ENCODE data around the gene SMARCA4.

The SMARCA4 gene

DNA sequence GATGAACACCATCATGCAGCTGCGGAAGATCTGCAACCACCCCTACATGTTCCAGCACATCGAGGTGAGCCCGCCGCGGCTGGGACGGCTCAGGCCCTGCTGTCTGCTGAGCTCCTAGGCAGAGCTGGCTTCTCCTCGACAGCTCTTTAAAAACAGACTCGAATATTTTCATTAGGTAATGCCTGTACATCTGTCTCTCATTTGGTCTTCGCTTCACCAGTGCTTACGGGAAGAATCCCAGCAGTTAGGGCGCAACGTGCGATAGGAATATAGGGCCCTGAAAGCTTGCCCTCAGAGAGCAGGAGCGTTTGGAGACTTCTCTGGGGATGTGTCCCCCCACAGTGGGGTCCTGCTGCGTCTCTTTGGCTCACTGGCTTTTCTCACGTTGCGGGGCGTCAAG lies 64.6 kb downstream of the SMARCA4 start (continued):
- TF ChIP-seq EGR2 (tag by site-specific recombination; IDR thresholded peaks at IDR 0.05; ENCODE audit: low read depth), result no peak
- no peak for TF ChIP-seq ZNF311 (tag by site-specific recombination; IDR thresholded peaks at IDR 0.05; ENCODE audit: borderline replicate concordance)
- TF ChIP-seq HOXD13 (CRISPR knock-in tag; IDR thresholded peaks at IDR 0.05; ENCODE audit: borderline replicate concordance), result no peak
- TF ChIP-seq ZNF335 (tag by site-specific recombination; conservative IDR thresholded peaks at IDR 0.05), result no peak
- TF ChIP-seq, protein P1, sequence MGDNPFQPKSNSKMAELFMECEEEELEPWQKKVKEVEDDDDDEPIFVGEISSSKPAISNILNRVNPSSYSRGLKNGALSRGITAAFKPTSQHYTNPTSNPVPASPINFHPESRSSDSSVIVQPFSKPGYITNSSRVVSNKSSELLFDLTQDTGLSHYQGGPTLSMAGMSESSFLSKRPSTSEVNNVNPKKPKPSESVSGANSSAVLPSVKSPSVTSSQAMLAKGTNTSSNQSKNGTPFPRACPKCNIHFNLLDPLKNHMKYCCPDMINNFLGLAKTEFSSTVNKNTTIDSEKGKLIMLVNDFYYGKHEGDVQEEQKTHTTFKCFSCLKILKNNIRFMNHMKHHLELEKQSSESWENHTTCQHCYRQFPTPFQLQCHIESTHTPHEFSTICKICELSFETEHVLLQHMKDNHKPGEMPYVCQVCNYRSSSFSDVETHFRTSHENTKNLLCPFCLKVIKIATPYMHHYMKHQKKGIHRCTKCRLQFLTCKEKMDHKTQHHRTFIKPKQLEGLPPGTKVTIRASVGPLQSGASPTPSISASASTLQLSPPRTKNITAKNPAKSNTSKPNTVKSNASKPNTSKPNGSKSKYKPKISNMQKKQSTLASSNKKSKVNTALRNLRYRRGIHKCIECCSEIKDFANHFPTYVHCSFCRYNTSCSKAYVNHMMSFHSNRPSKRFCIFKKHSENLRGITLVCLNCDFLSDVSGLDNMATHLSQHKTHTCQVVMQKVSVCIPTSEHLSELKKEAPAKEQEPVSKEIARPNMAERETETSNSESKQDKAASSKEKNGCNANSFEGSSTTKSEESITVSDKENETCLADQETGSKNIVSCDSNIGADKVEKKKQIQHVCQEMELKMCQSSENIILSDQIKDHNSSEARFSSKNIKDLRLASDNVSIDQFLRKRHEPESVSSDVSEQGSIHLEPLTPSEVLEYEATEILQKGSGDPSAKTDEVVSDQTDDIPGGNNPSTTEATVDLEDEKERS (tag by site-specific recombination; IDR thresholded peaks at IDR 0.05), result no peak
- TF ChIP-seq, protein P2, sequence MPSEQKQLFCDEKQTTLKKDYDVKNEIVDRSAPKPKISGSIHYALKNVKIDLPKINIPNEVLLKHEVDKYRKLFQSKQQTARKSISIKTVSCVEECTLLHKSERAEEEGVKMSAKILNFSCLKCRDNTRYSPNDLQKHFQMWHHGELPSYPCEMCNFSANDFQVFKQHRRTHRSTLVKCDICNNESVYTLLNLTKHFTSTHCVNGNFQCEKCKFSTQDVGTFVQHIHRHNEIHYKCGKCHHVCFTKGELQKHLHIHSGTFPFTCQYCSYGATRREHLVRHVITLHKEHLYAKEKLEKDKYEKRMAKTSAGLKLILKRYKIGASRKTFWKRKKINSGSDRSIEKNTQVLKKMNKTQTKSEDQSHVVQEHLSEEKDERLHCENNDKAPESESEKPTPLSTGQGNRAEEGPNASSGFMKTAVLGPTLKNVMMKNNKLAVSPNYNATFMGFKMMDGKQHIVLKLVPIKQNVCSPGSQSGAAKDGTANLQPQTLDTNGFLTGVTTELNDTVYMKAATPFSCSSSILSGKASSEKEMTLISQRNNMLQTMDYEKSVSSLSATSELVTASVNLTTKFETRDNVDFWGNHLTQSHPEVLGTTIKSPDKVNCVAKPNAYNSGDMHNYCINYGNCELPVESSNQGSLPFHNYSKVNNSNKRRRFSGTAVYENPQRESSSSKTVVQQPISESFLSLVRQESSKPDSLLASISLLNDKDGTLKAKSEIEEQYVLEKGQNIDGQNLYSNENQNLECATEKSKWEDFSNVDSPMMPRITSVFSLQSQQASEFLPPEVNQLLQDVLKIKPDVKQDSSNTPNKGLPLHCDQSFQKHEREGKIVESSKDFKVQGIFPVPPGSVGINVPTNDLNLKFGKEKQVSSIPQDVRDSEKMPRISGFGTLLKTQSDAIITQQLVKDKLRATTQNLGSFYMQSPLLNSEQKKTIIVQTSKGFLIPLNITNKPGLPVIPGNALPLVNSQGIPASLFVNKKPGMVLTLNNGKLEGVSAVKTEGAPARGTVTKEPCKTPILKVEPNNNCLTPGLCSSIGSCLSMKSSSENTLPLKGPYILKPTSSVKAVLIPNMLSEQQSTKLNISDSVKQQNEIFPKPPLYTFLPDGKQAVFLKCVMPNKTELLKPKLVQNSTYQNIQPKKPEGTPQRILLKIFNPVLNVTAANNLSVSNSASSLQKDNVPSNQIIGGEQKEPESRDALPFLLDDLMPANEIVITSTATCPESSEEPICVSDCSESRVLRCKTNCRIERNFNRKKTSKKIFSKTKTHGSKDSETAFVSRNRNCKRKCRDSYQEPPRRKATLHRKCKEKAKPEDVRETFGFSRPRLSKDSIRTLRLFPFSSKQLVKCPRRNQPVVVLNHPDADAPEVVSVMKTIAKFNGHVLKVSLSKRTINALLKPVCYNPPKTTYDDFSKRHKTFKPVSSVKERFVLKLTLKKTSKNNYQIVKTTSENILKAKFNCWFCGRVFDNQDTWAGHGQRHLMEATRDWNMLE (tag by site-specific recombination; conservative IDR thresholded peaks at IDR 0.05; ENCODE audit: low read depth), result no peak
- no peak for TF ChIP-seq ZNF561 (tag by site-specific recombination; IDR thresholded peaks at IDR 0.05; ENCODE audit: borderline replicate concordance)
- no peak for TF ChIP-seq ZNF660 (tag by site-specific recombination; IDR thresholded peaks at IDR 0.05)

DNA sequence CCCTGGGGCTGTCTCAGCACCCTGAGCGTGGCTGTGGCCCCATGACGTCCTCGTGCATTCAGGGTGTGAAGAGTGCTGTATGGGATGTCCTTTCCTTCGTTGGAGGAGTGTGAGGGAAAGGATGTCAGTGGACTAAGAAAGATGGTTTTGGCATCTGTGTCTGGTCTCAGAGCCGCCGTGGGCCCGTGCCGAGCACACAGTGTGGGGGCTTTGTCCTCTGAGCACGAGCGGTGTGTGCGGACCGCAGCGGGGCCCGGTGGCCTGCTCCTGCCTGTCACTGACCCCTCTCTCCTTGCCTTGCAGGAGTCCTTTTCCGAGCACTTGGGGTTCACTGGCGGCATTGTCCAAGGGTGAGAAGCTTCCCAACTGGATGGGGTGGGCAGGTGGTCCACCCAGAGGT lies 65.2 kb downstream of the SMARCA4 start:
- CTCF ChIA-PET, result interaction anchor here (0.7 to 2.0 kb wide), 3 partner anchors 10 to 268 kb away, joined by 3 to 6 read pairs (median 3); no protein-coding TSS in a partner anchor
- POLR2A ChIA-PET, result no interaction called here
- Histone ChIP-seq H3K9me3 (ENCODE audit: control insufficient read depth, insufficient read depth, low read depth, low read length) (no peaks in the 10 kb centered on the region), H3K36me3 (ENCODE audit: control insufficient read depth in 2 of 2, insufficient read depth in 1 of 2, low read length in 2 of 2) (peaks cover 0 to 98% of the 10 kb centered on the region in 2 experiments; a peak in 2 of 3 replicates), H3K4me1 (ENCODE audit: control insufficient read depth, insufficient read depth, low read length) (no peaks in the 10 kb centered on the region), H3K4me3 (ENCODE audit: low read depth, low read length) (no peak overlapping the region), H3K27ac (ENCODE audit: extremely low read depth, low read depth, low read length) (no peak overlapping the region)
- TF ChIP-seq ZNF404 (tag by site-specific recombination; IDR thresholded peaks at IDR 0.05) (no peak), ZNF555 (tag by site-specific recombination; conservative IDR thresholded peaks at IDR 0.05) (no peak)

DNA sequence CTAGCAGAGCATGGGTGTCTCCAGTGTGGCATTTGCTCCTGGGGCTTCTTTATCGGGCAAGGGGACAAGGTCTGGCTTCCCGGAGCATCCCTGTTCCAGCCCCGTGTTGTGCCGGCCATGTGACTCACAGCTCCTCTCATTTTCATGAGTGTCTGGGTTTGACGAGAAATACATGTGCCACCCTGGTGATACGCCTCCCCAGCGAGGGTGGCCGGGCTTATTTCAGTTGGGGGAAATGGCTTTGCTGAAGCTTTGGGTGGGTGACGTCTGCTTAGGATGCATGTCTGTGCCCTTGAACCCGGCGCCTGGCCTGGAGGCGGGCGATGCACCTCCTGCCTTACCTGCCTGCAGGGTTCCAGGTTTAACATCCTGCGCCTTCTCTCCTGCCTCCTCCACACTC lies 66.6 kb downstream of the SMARCA4 start:
- no peak for TF ChIP-seq ZNF404 (tag by site-specific recombination; IDR thresholded peaks at IDR 0.05)
- TF ChIP-seq ZNF341 (tag by site-specific recombination; IDR thresholded peaks at IDR 0.05; ENCODE audit: low read depth), result no peak
- no peak for TF ChIP-seq ZNF221 (tag by site-specific recombination; IDR thresholded peaks at IDR 0.05; ENCODE audit: borderline replicate concordance)
- TF ChIP-seq ZNF311 (tag by site-specific recombination; IDR thresholded peaks at IDR 0.05; ENCODE audit: borderline replicate concordance), result no peak
- TF ChIP-seq ZSCAN30 (tag by site-specific recombination; IDR thresholded peaks at IDR 0.05), result no peak
- TF ChIP-seq ZNF23 (tag by site-specific recombination; IDR thresholded peaks at IDR 0.05; ENCODE audit: borderline replicate concordance), result no peak
- no peak for TF ChIP-seq ZNF843 (tag by site-specific recombination; IDR thresholded peaks at IDR 0.05)
- TF ChIP-seq OSR2 (tag by site-specific recombination; IDR thresholded peaks at IDR 0.05), result no peak
- TF ChIP-seq ZNF623 (tag by site-specific recombination; IDR thresholded peaks at IDR 0.05), result no peak
- TF ChIP-seq ZBTB17 (tag by site-specific recombination; IDR thresholded peaks at IDR 0.05), result no peak
- TF ChIP-seq ZNF155 (tag by site-specific recombination; IDR thresholded peaks at IDR 0.05), result no peak
- TF ChIP-seq GLI2 (tag by site-specific recombination; IDR thresholded peaks at IDR 0.05; ENCODE audit: borderline replicate concordance, low read depth), result no peak
- TF ChIP-seq KLF8 (tag by site-specific recombination; IDR thresholded peaks at IDR 0.05), result no peak
- TF ChIP-seq ZNF624 (tag by site-specific recombination; IDR thresholded peaks at IDR 0.05), result no peak
- TF ChIP-seq ZNF654 (tag by site-specific recombination; IDR thresholded peaks at IDR 0.05; ENCODE audit: low read depth), result no peak
- POLR2A ChIA-PET, result no interaction called here
- CTCF ChIA-PET, result interaction anchor here (0.6 to 2.2 kb wide), 4 partner anchors 9 to 173 kb away, joined by 4 to 13 read pairs (median 5); no protein-coding TSS in a partner anchor
- peaks cover 0 to 98% of the 10 kb centered on the region in 2 experiments; a peak in 2 of 3 replicates for H3K36me3 ChIP-seq (ENCODE audit: control insufficient read depth in 2 of 2, insufficient read depth in 1 of 2, low read length in 2 of 2)
- no peak overlapping the region for H3K4me3 ChIP-seq (ENCODE audit: low read depth, low read length)
- H3K9me3 ChIP-seq (ENCODE audit: control insufficient read depth, insufficient read depth, low read depth, low read length), result no peaks in the 10 kb centered on the region
- no peaks in the 10 kb centered on the region for H3K4me1 ChIP-seq (ENCODE audit: control insufficient read depth, insufficient read depth, low read length)
- no peak overlapping the region for H3K27ac ChIP-seq (ENCODE audit: extremely low read depth, low read depth, low read length)

Measured in HEK293 (cell line).